Measurements from ENCODE around the gene MAP2K6.

Gene MAP2K6

DNA sequence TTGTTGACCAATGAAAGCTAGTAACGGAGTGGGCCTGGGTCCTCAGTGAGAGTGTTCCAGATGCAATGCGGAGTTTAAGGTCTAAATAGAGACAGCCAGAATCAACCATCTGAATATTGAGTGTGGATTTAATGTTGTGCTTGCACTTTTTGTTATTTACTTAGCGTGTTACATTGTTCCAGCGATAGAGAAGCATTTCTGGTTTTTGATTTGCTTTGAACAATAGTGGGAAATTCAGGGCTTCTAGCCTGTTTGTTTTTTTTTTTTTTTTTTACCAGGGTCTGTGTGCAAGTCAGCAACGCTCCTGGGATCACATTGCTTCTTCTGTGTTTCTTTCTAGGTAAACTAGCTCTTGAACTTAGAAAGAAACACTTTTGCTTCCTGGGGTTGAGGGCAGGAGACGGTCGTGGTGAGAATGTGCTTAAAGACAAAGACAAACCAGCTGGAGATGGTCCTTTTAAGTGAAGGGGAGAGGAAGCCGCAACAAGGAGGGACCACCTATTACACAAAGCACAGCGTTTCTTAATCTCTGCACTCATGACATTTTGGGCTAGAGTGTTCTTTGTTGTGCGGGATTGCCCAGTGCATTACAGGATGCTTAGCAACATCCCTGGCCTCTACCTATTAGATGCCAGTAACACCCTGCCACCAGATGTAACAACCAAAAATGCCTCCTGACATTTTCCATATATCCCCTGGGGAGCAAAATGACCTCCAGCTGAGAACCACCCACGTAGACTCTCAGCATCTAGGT is 119.2 kb downstream of the MAP2K6 start:
- Histone ChIP-seq H3K27me3 (replicated peaks; ENCODE audit: control insufficient read depth, insufficient read depth, low read length) (no peaks in the 10 kb centered on the region), H3K4me3 (replicated peaks; ENCODE audit: low read depth, low read length) (no peak overlapping the region), H3K36me3 (ENCODE audit: control insufficient read depth, insufficient read depth, low read length) (peaks cover 2% of the 10 kb centered on the region)
- TF ChIP-seq, protein P1, sequence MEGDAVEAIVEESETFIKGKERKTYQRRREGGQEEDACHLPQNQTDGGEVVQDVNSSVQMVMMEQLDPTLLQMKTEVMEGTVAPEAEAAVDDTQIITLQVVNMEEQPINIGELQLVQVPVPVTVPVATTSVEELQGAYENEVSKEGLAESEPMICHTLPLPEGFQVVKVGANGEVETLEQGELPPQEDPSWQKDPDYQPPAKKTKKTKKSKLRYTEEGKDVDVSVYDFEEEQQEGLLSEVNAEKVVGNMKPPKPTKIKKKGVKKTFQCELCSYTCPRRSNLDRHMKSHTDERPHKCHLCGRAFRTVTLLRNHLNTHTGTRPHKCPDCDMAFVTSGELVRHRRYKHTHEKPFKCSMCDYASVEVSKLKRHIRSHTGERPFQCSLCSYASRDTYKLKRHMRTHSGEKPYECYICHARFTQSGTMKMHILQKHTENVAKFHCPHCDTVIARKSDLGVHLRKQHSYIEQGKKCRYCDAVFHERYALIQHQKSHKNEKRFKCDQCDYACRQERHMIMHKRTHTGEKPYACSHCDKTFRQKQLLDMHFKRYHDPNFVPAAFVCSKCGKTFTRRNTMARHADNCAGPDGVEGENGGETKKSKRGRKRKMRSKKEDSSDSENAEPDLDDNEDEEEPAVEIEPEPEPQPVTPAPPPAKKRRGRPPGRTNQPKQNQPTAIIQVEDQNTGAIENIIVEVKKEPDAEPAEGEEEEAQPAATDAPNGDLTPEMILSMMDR (IDR thresholded peaks at IDR 0.05; ENCODE audit: insufficient read depth, low read length, poor library complexity, severe bottlenecking) = no peak
- DNase-seq (ENCODE audit: extremely low read depth, insufficient read length) = no peak

DNA sequence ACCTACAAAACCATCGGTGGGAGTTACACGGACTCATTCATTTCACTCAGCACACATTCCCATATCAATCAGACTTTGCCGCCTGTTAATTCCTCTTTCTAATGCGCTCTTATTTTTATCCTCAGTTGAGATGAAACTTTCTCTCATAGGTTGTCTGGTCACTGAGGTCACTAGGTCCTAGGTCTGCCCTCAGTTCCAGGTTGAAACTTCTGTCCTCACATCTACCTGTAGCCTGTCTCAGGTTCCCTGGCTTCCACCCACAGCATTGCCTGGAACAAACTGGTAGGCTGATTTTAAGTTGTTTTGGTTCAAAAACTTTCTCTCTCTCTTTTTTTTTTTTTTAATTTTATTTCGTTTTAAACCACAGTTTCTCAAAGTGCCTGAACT is 119.7 kb downstream of the MAP2K6 start:
- TF ChIP-seq, protein P1 (IDR thresholded peaks at IDR 0.05; ENCODE audit: insufficient read depth, low read length, poor library complexity, severe bottlenecking) = no peak
- no peaks in the 10 kb centered on the region for H3K27me3 ChIP-seq (replicated peaks; ENCODE audit: control insufficient read depth, insufficient read depth, low read length)
- H3K4me3 ChIP-seq (replicated peaks; ENCODE audit: low read depth, low read length) = no peak overlapping the region
- H3K36me3 ChIP-seq (ENCODE audit: control insufficient read depth, insufficient read depth, low read length) = peaks cover 2% of the 10 kb centered on the region
- no peak for DNase-seq (ENCODE audit: extremely low read depth, insufficient read length)

DNA sequence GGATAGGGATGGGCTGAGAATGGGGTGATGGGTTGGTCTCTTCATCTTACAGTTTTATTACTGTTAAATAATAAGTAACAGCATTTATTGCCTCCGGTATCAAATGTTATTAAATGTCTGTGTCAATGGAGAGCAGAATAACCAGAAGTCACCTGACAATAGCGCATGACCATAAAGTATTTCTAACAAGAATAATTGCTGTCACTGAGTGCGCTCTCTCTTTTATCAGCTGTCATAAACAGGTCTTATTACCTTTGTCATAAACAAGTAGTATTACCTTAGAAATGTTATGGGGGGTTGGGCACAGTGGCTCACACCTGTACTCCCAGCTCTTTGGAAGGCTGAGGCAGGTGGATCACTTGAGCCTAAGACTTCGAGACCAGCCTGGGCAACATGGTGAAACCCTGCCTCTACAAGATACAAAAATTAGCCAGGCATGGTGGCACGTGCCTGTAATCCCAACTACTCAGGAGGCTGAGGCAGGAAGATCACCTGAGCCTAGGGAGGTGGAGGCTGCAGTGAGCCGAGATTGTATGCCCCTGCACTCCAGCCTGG is 120.6 kb downstream of the MAP2K6 start:
- Histone ChIP-seq H3K4me3 (replicated peaks; ENCODE audit: low read depth, low read length) (no peak overlapping the region), H3K27me3 (replicated peaks; ENCODE audit: control insufficient read depth, insufficient read depth, low read length) (no peaks in the 10 kb centered on the region), H3K36me3 (ENCODE audit: control insufficient read depth, insufficient read depth, low read length) (peaks cover 2% of the 10 kb centered on the region)
- TF ChIP-seq, protein P1 (IDR thresholded peaks at IDR 0.05; ENCODE audit: insufficient read depth, low read length, poor library complexity, severe bottlenecking) = no peak
- no peak for DNase-seq (ENCODE audit: extremely low read depth, insufficient read length)

DNA sequence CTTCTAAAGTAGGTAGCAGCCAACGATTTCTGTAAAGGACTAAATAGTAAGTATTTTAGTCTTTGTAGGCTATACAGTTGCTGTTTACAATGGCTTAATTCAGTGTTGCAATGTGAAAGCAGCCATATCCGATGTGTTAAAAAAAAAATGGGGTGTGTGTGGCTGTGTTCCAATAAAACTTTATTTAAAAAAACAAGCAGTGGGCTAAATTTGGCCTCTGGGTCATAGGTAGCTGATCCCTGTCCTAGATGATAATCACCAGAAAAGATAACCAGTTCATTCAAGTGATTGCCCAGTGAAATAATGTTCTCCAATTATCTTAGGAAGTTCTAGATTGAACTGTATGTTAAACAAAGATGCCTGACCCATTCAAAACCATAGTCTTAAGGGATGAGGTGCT is 124.3 kb downstream of the MAP2K6 start:
- peaks cover 2% of the 10 kb centered on the region for H3K36me3 ChIP-seq (ENCODE audit: control insufficient read depth, insufficient read depth, low read length)
- H3K4me3 ChIP-seq (replicated peaks; ENCODE audit: low read depth, low read length) = no peak overlapping the region

DNA sequence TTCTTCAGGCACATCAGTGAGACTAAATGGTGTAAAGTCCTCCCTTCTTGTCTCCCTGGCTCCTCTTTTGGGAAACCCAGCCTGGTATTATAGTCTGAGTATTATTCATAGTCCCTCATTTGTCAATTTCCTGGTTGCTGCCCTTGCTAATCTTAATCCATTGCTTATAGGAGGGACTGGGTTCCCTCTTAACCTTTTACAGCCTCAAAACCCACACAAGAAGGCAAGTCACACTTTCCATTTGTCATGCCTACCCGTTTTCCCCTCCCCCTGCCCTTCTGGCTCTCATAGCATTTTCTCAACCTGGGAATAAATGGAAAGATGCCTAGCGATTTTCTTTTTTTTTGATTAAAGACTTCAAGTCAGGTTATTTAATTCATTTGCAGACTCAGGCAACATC is 124.8 kb downstream of the MAP2K6 start:
- no peak for DNase-seq (ENCODE audit: extremely low read depth, insufficient read length)
- Histone ChIP-seq H3K27me3 (replicated peaks; ENCODE audit: control insufficient read depth, insufficient read depth, low read length) (no peaks in the 10 kb centered on the region), H3K36me3 (ENCODE audit: control insufficient read depth, insufficient read depth, low read length) (peaks cover 2% of the 10 kb centered on the region), H3K4me3 (replicated peaks; ENCODE audit: low read depth, low read length) (no peak overlapping the region)
- TF ChIP-seq, protein P1 (IDR thresholded peaks at IDR 0.05; ENCODE audit: insufficient read depth, low read length, poor library complexity, severe bottlenecking) = no peak

More for the DNA sequence above, 124.3 kb downstream of the MAP2K6 start:
- TF ChIP-seq, protein P1 (IDR thresholded peaks at IDR 0.05; ENCODE audit: insufficient read depth, low read length, poor library complexity, severe bottlenecking) = no peak
- no peaks in the 10 kb centered on the region for H3K27me3 ChIP-seq (replicated peaks; ENCODE audit: control insufficient read depth, insufficient read depth, low read length)
- DNase-seq (ENCODE audit: extremely low read depth, insufficient read length) = no peak

All from GM06990 (cell line).